Glutamatergic neuron (in vitro differentiated cells): ENCODE measurements around the gene ZNF230. TPM values are rescaled to one million over a fixed set of nuclear protein-coding genes. Genes with fewer than 3 reads are reported as not detected.

Experiments used
- DNase-seq: peaks from one replicate; pipeline ENCODE4 v3.0.0; 2022
- H3K27ac Mint-ChIP-seq: one replicate; pipeline ENCODE4 v1.8.0; 2020; ENCODE audit warnings: mild to moderate bottlenecking, mixed read lengths, inconsistent platforms; ENCODE audit not compliant: unreplicated experiment
- H3K27me3 Mint-ChIP-seq: one replicate; pipeline ENCODE4 v1.8.0; 2020; ENCODE audit warnings: mild to moderate bottlenecking, moderate library complexity, mixed read lengths, inconsistent platforms; ENCODE audit not compliant: unreplicated experiment
- H3K36me3 Mint-ChIP-seq: one replicate; pipeline ENCODE4 v1.8.0; 2020; ENCODE audit warnings: mild to moderate bottlenecking, mixed read lengths, inconsistent platforms; ENCODE audit not compliant: unreplicated experiment
- H3K4me1 Mint-ChIP-seq: one replicate; pipeline ENCODE4 v1.8.0; 2020; ENCODE audit warnings: mild to moderate bottlenecking, low read depth, mixed read lengths, inconsistent platforms; ENCODE audit not compliant: unreplicated experiment
- H3K4me3 Mint-ChIP-seq: one replicate; pipeline ENCODE4 v1.8.0; 2020; ENCODE audit warnings: mild to moderate bottlenecking, mixed read lengths, inconsistent platforms; ENCODE audit not compliant: unreplicated experiment
- H3K9me3 Mint-ChIP-seq: one replicate; pipeline ENCODE4 v1.8.0; 2020; ENCODE audit warnings: mild to moderate bottlenecking, moderate library complexity, mixed read lengths, inconsistent platforms; ENCODE audit not compliant: unreplicated experiment
- long read RNA-seq: library from polyadenylated mRNA; unstranded; transcript quantifications from one replicate; pipeline ENCODE4 v2.0.0, GENCODE V29; 2020; ENCODE audit not compliant: unreplicated experiment
- total RNA-seq: library from RNA; stranded (reverse); fragmentation: NEBNext Ultra II Directional; extraction: Animal tissue kit (Norgen Biotek cat#: 25700); gene quantifications from one replicate; pipeline ENCODE4 v1.2.1, GENCODE V29; 2021; ENCODE audit not compliant: unreplicated experiment
- TF ChIP-seq, protein P1 (sequence below): fragments of 200-600 bp; sonication (generic); IDR thresholded peaks from one replicate; pipeline ENCODE4 v1.5.0; 2021; ENCODE audit not compliant: partially characterized antibody, unreplicated experiment

ZNF230 gene
- 2.8 TPM for total RNA-seq
- long read RNA-seq, full-length matches to known transcripts, result 3 of 3 reads
- long read RNA-seq, partial matches to known transcripts, result 0 of 3 reads
- long read RNA-seq, other reads (novel, unspliced or antisense), result 0 of 3 reads

DNA sequence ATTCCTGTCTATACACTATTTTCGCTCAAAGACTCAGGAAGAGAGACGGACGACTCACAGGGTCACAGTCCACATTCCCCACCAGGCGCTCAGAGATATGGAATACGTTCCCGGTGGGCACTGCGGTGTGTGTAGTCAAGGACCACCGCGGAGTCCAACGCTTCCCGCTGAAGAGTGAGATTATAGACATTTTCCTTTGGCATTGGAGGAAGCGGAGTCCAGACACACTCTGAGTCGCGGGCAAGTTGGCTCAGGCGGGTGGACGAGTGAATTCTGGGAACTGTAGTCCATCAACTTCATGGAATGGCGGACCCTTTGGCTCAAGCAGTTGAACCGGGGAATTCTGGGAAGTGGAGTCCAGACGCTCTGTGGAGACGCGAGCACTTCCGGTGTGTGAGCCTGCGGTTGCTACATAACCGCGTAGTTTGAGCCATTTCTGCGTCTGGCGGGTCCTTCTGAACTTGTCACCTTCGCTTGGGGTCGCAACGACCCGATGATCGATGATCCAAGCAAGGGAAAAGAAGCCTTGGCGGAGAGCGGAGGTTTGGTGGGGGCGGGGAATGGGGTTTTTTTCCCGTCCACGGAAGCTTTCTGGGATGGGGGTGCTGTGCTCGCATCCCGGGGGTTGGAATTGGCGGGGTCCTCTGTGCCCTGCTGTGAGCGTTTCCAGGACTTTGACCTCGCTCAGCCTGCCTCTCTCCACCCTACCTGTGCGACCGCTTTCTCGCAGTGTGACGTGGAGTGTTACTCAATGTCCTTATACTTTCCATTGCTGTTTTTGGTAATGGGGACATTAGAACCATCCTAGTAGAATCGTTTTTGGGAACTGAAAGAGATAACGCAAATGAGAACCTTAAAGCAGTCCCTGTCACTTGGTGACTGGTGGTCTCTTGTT lies at the start of gene ZNF230:
TSS of gene ZNF230 (plus strand) at position 392 of the 895 bp plus-strand sequence. CDS start 4,122 bp downstream, outside the sequence.
- H3K36me3 Mint-ChIP-seq, result peaks cover 9% of the 10 kb centered on the region
- peak; percentile 84 for DNase-seq
- H3K27ac Mint-ChIP-seq, result peak within 1 kb of the TSS; percentile 66
- TF ChIP-seq, protein P1, sequence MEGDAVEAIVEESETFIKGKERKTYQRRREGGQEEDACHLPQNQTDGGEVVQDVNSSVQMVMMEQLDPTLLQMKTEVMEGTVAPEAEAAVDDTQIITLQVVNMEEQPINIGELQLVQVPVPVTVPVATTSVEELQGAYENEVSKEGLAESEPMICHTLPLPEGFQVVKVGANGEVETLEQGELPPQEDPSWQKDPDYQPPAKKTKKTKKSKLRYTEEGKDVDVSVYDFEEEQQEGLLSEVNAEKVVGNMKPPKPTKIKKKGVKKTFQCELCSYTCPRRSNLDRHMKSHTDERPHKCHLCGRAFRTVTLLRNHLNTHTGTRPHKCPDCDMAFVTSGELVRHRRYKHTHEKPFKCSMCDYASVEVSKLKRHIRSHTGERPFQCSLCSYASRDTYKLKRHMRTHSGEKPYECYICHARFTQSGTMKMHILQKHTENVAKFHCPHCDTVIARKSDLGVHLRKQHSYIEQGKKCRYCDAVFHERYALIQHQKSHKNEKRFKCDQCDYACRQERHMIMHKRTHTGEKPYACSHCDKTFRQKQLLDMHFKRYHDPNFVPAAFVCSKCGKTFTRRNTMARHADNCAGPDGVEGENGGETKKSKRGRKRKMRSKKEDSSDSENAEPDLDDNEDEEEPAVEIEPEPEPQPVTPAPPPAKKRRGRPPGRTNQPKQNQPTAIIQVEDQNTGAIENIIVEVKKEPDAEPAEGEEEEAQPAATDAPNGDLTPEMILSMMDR, result no peak
- peaks cover 3% of the 10 kb centered on the region for H3K4me1 Mint-ChIP-seq
- H3K4me3 Mint-ChIP-seq, result peak within 1 kb of the TSS; percentile 99
- peaks cover 3% of the 10 kb centered on the region for H3K27me3 Mint-ChIP-seq
- peaks cover 5% of the 10 kb centered on the region for H3K9me3 Mint-ChIP-seq

DNA sequence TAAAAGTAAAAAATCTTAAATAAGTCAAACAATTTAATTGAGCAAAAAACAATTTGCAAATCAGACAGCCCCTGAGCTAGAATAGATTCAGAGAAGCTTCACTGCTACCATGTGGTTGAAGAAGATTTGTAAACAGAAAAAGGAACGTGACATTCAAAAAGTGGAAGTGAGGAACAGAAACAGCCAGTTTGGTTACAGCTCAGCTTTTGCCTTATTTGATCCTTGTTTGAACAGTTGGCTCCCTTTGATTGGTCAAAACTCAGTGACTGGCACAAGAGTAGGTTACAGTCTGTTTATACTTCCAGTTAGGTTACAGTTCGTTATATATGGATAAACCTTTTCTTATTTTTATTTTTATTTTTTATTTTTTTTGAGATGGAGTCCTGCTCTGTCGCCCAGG lies 45.9 kb upstream of the ZNF230 start:
- TF ChIP-seq, protein P1, result no peak
- Mint-ChIP-seq H3K27me3 (peaks cover 3% of the 10 kb centered on the region), H3K36me3 (peaks cover 44% of the 10 kb centered on the region), H3K27ac (no peak overlapping the region), H3K4me3 (no peak overlapping the region), H3K9me3 (peaks cover 9% of the 10 kb centered on the region), H3K4me1 (no peaks in the 10 kb centered on the region)
- no peak for DNase-seq

GRCh38 chr19:43957891-43958290 lies 44.9 kb upstream of the ZNF230 start:
- TF ChIP-seq, protein P1, result no peak
- H3K27me3 Mint-ChIP-seq, result peaks cover 3% of the 10 kb centered on the region
- no peak for DNase-seq
- H3K4me3 Mint-ChIP-seq, result no peak overlapping the region
- H3K36me3 Mint-ChIP-seq, result peaks cover 50% of the 10 kb centered on the region
- H3K4me1 Mint-ChIP-seq, result no peaks in the 10 kb centered on the region
- peaks cover 8% of the 10 kb centered on the region for H3K9me3 Mint-ChIP-seq
- no peak overlapping the region for H3K27ac Mint-ChIP-seq

GRCh38 chr19:43960411-43960810 lies 42.3 kb upstream of the ZNF230 start:
- Mint-ChIP-seq H3K4me1 (no peaks in the 10 kb centered on the region), H3K4me3 (no peak overlapping the region), H3K9me3 (peaks cover 16% of the 10 kb centered on the region), H3K36me3 (peaks cover 63% of the 10 kb centered on the region), H3K27me3 (peaks cover 4% of the 10 kb centered on the region), H3K27ac (no peak overlapping the region)
- TF ChIP-seq, protein P1, result no peak
- DNase-seq, result no peak

DNA sequence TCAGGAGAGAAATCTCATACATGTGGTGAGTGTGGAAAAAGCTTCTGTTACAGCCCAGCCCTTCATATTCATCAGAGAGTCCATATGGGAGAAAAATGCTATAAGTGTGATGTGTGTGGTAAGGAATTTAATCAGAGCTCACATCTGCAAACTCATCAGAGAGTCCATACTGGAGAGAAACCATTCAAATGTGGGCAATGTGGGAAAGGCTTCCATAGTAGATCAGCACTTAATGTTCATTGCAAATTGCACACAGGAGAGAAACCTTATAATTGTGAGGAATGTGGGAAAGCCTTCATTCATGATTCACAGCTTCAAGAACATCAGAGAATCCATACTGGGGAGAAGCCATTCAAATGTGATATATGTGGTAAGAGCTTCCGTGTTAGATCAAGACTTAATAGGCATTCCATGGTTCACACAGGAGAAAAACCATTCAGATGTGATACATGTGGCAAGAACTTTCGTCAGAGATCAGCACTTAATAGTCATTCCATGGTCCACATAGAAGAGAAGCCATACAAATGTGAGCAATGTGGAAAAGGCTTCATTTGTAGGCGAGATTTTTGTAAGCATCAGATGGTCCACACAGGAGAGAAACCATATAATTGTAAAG lies 36.6 kb upstream of the ZNF230 start:
- Mint-ChIP-seq H3K36me3 (peaks cover 89% of the 10 kb centered on the region), H3K27ac (no peak overlapping the region), H3K9me3 (peaks cover 50% of the 10 kb centered on the region), H3K4me1 (no peaks in the 10 kb centered on the region), H3K4me3 (no peak overlapping the region), H3K27me3 (peaks cover 5% of the 10 kb centered on the region)
- DNase-seq, result no peak
- TF ChIP-seq, protein P1, result no peak
